ENCODE measurements around the gene FOXL3.

DNA sequence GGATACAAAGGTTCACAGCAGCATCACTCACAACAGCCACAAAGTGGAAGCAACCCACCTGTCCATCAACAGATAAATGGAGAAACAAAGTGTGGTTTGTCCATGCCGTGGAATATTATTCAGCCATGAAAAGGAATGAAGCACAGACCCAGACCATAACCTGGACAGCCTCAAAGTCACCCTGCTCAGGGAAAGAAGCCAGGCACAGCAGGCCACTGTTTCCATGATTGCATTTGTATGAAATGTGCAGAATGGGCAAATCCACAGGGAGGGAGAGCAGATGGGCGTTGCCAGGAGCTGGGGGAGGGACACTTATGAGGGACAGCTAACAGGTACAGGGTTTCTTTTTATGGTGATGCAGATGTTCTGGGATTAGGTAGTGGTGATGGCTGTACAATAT lies 30.3 kb downstream of the FOXL3 start:
- TF ChIP-seq GATA2 (IDR thresholded peaks at IDR 0.05; ENCODE audit: low read depth, low read length) (no peak), GATA3 (IDR thresholded peaks at IDR 0.05; ENCODE audit: low read depth, low read length) (no peak)

Data from SH-SY5Y (cell line).